HEK293T (cell line): Measurements from ENCODE around the gene EEF1B2.

Experiments
- BHLHE40 ChIP-seq: fragments of 450-650 bp; IDR thresholded peaks from 2 replicates; pipeline ENCODE4 v1.6.1; 2016; ENCODE audit warnings: mild to moderate bottlenecking, moderate library complexity, borderline replicate concordance
- ELF4 ChIP-seq: fragments of 450-650 bp; IDR thresholded peaks from 2 replicates; pipeline ENCODE4 v1.6.1; 2017; ENCODE audit warnings: antibody characterized with exemption
- FOXK2 ChIP-seq: fragments of 450-650 bp; IDR thresholded peaks from 2 replicates; pipeline ENCODE4 v1.6.1; 2016; ENCODE audit warnings: mild to moderate bottlenecking
- FOXM1 ChIP-seq: fragments of 450-650 bp; IDR thresholded peaks from 2 replicates; pipeline ENCODE4 v1.6.1; 2017; ENCODE audit warnings: mild to moderate bottlenecking, borderline replicate concordance
- NFRKB ChIP-seq: fragments of 450-650 bp; IDR thresholded peaks from 2 replicates; pipeline ENCODE4 v1.6.1; 2016; ENCODE audit warnings: mild to moderate bottlenecking, moderate library complexity
- SP1 ChIP-seq: fragments of 450-650 bp; IDR thresholded peaks from 2 replicates; pipeline ENCODE4 v1.6.1; 2017
- SUZ12 ChIP-seq: fragments of 450-650 bp; IDR thresholded peaks from 2 replicates; pipeline ENCODE4 v1.6.1; 2016; ENCODE audit warnings: mild to moderate bottlenecking

- TF ChIP-seq NFRKB (no peak), BHLHE40 (no peak), SUZ12 (no peak), ELF4 (no peak), FOXK2 (no peak), SP1 (no peak), FOXM1 (no peak)
Observed at GRCh38 chr2:206125901-206126300, 33.8 kb upstream of the EEF1B2 start.
